HFFc6 (cell line): ENCODE measurements around the gene AKAP6. TPM values are rescaled to one million over a fixed set of nuclear protein-coding genes. Genes with fewer than 3 reads are reported as not detected.

Source experiments
- DNase-seq: peaks from one replicate; pipeline ENCODE4 v3.0.0-alpha.2; 2018
- H3K27ac Mint-ChIP-seq: 2 replicates; pipeline ENCODE4 v1.8.0; 2020; ENCODE audit warnings: mild to moderate bottlenecking, mixed read lengths
- H3K27me3 Mint-ChIP-seq: 2 replicates; pipeline ENCODE4 v1.8.0; 2021; ENCODE audit warnings: mild to moderate bottlenecking, moderate library complexity, mixed read lengths; ENCODE audit not compliant: insufficient read depth
- H3K36me3 Mint-ChIP-seq: 2 replicates; pipeline ENCODE4 v1.8.0; 2021; ENCODE audit warnings: low read depth, mixed read lengths
- H3K4me1 Mint-ChIP-seq: 2 replicates; pipeline ENCODE4 v1.8.0; 2020; ENCODE audit warnings: low read depth, mixed read lengths
- H3K4me3 Mint-ChIP-seq: 2 replicates; pipeline ENCODE4 v1.8.0; 2020; ENCODE audit warnings: mild to moderate bottlenecking, moderate library complexity, mixed read lengths
- H3K9me3 Mint-ChIP-seq: 2 replicates; pipeline ENCODE4 v1.8.0; 2020; ENCODE audit warnings: mild to moderate bottlenecking, mixed read lengths
- CTCF ChIP-seq: fragments of 200-600 bp; sonication (generic); IDR thresholded peaks from 2 replicates; pipeline ENCODE4 v1.5.0; 2021; ENCODE audit warnings: antibody characterized with exemption, mild to moderate bottlenecking
- long read RNA-seq: library from polyadenylated mRNA; unstranded; transcript quantifications from one replicate; pipeline ENCODE4 v2.0.0, GENCODE V29; 2019
- total RNA-seq, 6 experiments: library from RNA; stranded (reverse); fragmentation: NEBNext Ultra II Directional; extraction: Animal tissue kit (Norgen Biotek cat#: 25700); gene quantifications; 2 replicates in 1 of 6; 3 replicates in 5 of 6; pipeline ENCODE4 v1.2.3, GENCODE V29; 2021

The AKAP6 gene, protein sequence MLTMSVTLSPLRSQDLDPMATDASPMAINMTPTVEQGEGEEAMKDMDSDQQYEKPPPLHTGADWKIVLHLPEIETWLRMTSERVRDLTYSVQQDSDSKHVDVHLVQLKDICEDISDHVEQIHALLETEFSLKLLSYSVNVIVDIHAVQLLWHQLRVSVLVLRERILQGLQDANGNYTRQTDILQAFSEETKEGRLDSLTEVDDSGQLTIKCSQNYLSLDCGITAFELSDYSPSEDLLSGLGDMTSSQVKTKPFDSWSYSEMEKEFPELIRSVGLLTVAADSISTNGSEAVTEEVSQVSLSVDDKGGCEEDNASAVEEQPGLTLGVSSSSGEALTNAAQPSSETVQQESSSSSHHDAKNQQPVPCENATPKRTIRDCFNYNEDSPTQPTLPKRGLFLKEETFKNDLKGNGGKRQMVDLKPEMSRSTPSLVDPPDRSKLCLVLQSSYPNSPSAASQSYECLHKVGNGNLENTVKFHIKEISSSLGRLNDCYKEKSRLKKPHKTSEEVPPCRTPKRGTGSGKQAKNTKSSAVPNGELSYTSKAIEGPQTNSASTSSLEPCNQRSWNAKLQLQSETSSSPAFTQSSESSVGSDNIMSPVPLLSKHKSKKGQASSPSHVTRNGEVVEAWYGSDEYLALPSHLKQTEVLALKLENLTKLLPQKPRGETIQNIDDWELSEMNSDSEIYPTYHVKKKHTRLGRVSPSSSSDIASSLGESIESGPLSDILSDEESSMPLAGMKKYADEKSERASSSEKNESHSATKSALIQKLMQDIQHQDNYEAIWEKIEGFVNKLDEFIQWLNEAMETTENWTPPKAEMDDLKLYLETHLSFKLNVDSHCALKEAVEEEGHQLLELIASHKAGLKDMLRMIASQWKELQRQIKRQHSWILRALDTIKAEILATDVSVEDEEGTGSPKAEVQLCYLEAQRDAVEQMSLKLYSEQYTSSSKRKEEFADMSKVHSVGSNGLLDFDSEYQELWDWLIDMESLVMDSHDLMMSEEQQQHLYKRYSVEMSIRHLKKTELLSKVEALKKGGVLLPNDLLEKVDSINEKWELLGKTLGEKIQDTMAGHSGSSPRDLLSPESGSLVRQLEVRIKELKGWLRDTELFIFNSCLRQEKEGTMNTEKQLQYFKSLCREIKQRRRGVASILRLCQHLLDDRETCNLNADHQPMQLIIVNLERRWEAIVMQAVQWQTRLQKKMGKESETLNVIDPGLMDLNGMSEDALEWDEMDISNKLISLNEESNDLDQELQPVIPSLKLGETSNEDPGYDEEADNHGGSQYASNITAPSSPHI (N-terminal part only)
- total RNA-seq = 1 to 10 TPM; 6.1 to 9.8 (median 6.5) TPM
- long read RNA-seq, partial matches to known transcripts = 1 of 9 reads
- long read RNA-seq, other reads (novel, unspliced or antisense) = 8 of 9 reads

- Mint-ChIP-seq H3K4me3 (no peak within 1 kb of the TSS), H3K36me3 (no peaks in the 10 kb centered on the region), H3K27me3 (no peaks in the 10 kb centered on the region), H3K9me3 (no peaks in the 10 kb centered on the region), H3K27ac (no peak within 1 kb of the TSS), H3K4me1 (no peaks in the 10 kb centered on the region)
- no peak for DNase-seq
- TF ChIP-seq CTCF = no peak
Measured at GRCh38 chr14:32329146-32329545, at the start of gene AKAP6. TSS of gene AKAP6 (plus strand) at chr14:32329298. CDS start at chr14:32433494, 104,196 bp downstream.

DNA sequence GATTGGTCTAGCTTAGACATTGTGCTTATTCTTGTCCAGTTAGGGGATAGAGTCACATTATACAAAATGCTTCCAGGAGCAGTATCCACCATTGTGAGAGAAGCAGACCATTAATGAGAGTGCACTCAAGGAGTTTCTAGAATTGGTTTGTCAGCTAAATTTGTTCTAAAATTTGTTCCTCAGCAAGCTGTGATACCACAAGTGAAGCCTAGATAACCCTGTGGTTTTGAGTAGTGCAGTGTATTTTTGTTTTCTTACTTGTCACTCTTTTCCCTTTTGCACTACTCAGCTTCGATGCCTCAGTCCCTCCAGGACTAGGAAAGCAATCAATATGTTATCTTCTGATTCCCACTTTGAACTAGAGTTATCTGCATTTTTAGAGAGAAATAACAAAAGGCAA is 42.5 kb upstream of the AKAP6 start:
- Mint-ChIP-seq H3K27ac (no peak overlapping the region), H3K27me3 (no peaks in the 10 kb centered on the region; the same call in none of the 2 replicates), H3K4me1 (no peaks in the 10 kb centered on the region), H3K4me3 (no peak overlapping the region), H3K9me3 (peaks cover 13% of the 10 kb centered on the region), H3K36me3 (no peaks in the 10 kb centered on the region; the same call in none of the 2 replicates)
- no peak for DNase-seq
- TF ChIP-seq CTCF = no peak

DNA sequence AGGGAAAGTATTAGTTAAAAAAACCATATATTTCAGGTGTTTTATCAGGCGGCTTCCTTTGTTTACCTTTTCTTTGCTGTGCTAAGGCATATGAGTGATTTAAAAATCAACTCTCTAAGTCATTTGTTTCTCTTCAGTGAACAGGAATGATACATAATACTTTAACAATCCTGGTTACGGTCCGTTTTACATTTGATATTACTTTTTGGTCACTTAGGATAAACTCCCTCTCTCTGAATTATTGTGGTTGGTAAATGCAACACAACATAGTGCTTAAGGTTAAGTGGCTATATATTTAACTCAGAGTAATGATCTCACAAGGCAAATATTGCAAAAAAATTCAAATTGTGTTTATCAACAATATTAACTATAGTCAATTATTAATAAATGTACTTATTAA is 32.7 kb upstream of the AKAP6 start:
- Mint-ChIP-seq H3K9me3 (no peaks in the 10 kb centered on the region), H3K36me3 (no peaks in the 10 kb centered on the region), H3K4me1 (no peaks in the 10 kb centered on the region), H3K4me3 (no peak overlapping the region), H3K27ac (no peak overlapping the region), H3K27me3 (no peaks in the 10 kb centered on the region; the same call in 1 of the 2 replicates)
- TF ChIP-seq CTCF = no peak
- no peak for DNase-seq

DNA sequence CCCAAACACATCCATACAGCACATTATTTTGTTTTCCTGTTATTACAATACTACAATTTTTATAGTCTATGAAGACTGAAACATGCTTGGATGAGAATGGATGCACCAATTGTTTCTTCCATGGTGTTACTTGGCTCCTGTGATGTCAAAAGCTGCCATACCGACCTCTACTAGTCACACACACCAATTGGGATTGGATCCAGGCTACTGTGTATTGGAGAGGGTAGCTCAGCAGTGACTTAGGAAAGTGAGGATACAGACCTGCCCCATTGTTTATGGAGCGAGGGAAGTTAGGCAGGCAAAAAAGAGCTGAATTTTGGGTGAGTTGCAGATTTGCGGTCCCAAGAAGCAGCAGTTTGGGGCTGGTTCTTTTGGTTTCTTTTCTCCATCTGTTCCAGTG is 30.8 kb upstream of the AKAP6 start:
- H3K4me3 Mint-ChIP-seq = no peak overlapping the region
- H3K9me3 Mint-ChIP-seq = no peaks in the 10 kb centered on the region
- no peaks in the 10 kb centered on the region for H3K4me1 Mint-ChIP-seq
- no peaks in the 10 kb centered on the region; the same call in 1 of the 2 replicates for H3K27me3 Mint-ChIP-seq
- no peak for TF ChIP-seq CTCF
- DNase-seq = no peak
- H3K27ac Mint-ChIP-seq = no peak overlapping the region
- no peaks in the 10 kb centered on the region for H3K36me3 Mint-ChIP-seq

DNA sequence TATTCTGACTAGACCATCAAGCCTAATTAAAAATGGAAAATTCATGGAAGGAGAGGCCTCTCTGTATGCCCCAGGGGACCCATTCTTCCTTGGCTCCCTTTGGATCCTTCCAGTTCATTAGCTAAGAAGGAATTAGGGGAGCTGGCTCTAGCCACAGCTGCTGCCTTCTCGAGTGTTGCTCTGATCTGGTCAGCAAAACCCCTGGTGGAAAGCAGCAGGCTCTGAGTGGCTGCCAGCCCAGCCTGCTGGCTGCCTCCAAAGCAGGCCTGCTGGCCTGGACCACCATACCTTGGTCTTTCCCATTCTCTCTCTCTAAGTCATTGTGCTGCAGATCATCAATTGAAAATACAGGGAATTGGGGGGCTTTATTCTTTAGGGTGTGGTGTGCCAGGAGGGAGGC is 29.0 kb upstream of the AKAP6 start:
- no peaks in the 10 kb centered on the region for H3K4me1 Mint-ChIP-seq
- no peaks in the 10 kb centered on the region for H3K36me3 Mint-ChIP-seq
- no peaks in the 10 kb centered on the region; the same call in 1 of the 2 replicates for H3K27me3 Mint-ChIP-seq
- TF ChIP-seq CTCF = no peak
- no peaks in the 10 kb centered on the region for H3K9me3 Mint-ChIP-seq
- no peak for DNase-seq
- no peak overlapping the region for H3K27ac Mint-ChIP-seq
- H3K4me3 Mint-ChIP-seq = no peak overlapping the region
